Measurements from ENCODE around the gene KDM5B. TPM values are rescaled to one million over a fixed set of nuclear protein-coding genes. Genes with fewer than 3 reads are reported as not detected.

Gene KDM5B
- total and polyA plus RNA-seq, 9 of the 15 experiments (the other 6 are each of a cell fraction or from before 2014, with no cell fraction given) = 15.4 to 90.6 (median 57.1) TPM

- TF ChIP-seq RERE (CRISPR knock-in tag; IDR thresholded peaks at IDR 0.05; ENCODE audit: borderline replicate concordance) (no peak), TCFL5 (CRISPR knock-in tag; conservative IDR thresholded peaks at IDR 0.05) (no peak), PTRF (tag; IDR thresholded peaks at IDR 0.05) (no peak), ZNF175 (CRISPR knock-in tag; IDR thresholded peaks at IDR 0.05; ENCODE audit: low read depth) (no peak), OTX1 (CRISPR knock-in tag; IDR thresholded peaks at IDR 0.05) (peak; percentile 64; the same call in 1 of the 2 replicates), ELF4 (CRISPR knock-in tag; IDR thresholded peaks at IDR 0.05) (0 out of 2 replicates have a peak, but pooled peaks have one; percentile 53), ZNF311 (CRISPR knock-in tag; IDR thresholded peaks at IDR 0.05) (no peak), GTF2E2 (tag; IDR thresholded peaks at IDR 0.05) (no peak), HNRNPK (IDR thresholded peaks at IDR 0.05; ENCODE audit: low read depth, low read length, poor library complexity, severe bottlenecking) (no peak), CREB1 (IDR thresholded peaks at IDR 0.05) (no peak), CREB1 (CRISPR knock-in tag; IDR thresholded peaks at IDR 0.05) (no peak), RBM25 (IDR thresholded peaks at IDR 0.05; ENCODE audit: low read depth, low read length, severe bottlenecking) (no peak), WHSC1 (IDR thresholded peaks at IDR 0.05; ENCODE audit: low read length) (no peak), SUPT5H (IDR thresholded peaks at IDR 0.05) (0 out of 2 replicates have a peak, but pooled peaks have one; percentile 37), ZBTB34 (CRISPR knock-in tag; IDR thresholded peaks at IDR 0.05) (no peak), HBP1 (CRISPR knock-in tag; IDR thresholded peaks at IDR 0.05) (peak; percentile 84), ZNF655 (CRISPR knock-in tag; IDR thresholded peaks at IDR 0.05) (no peak), ILF3 (IDR thresholded peaks at IDR 0.05; ENCODE audit: borderline replicate concordance) (no peak), THRB (CRISPR knock-in tag; conservative IDR thresholded peaks at IDR 0.05) (peak; percentile 65)
Observed at GRCh38 chr1:202762019-202762418, 46.2 kb downstream of the KDM5B start (continued).

Data from K562 (cell line).